H9 (cell line): ENCODE data around the gene ADCK2. TPM values are rescaled to one million over a fixed set of nuclear protein-coding genes. Genes with fewer than 3 reads are reported as not detected.

Source experiments
- DNase-seq: peaks from one replicate; pipeline ENCODE4 v3.0.0-alpha.2; 2017
- H2AFZ ChIP-seq: one replicate; pipeline ENCODE4 v1.6.1; 2013; ENCODE audit warnings: mild to moderate bottlenecking, low read length, control low read depth, moderate library complexity
- H2AK5ac ChIP-seq: 2 replicates; pipeline ENCODE4 v1.6.1; 2013; ENCODE audit warnings: low read length, control low read depth, mixed read lengths; ENCODE audit not compliant: insufficient read length
- H2BK120ac ChIP-seq: one replicate; pipeline ENCODE4 v1.6.1; 2013; ENCODE audit warnings: low read depth, mild to moderate bottlenecking, low read length, control low read depth, inconsistent platforms; ENCODE audit not compliant: poor library complexity, severe bottlenecking
- H2BK12ac ChIP-seq: 2 replicates; pipeline ENCODE4 v1.6.1; 2013; ENCODE audit warnings: low read length, control low read depth, mixed read lengths, low read depth; ENCODE audit not compliant: insufficient read length
- H2BK15ac ChIP-seq: 2 replicates; pipeline ENCODE4 v1.6.1; 2013; ENCODE audit warnings: low read depth, low read length, control low read depth
- H2BK20ac ChIP-seq: one replicate; pipeline ENCODE4 v1.6.1; 2013; ENCODE audit warnings: low read depth, mild to moderate bottlenecking, low read length, control low read depth, inconsistent platforms; ENCODE audit not compliant: poor library complexity, severe bottlenecking
- H2BK5ac ChIP-seq: 2 replicates; pipeline ENCODE4 v1.6.1; 2013; ENCODE audit warnings: low read length, control low read depth, mixed read lengths; ENCODE audit not compliant: insufficient read length
- H3K14ac ChIP-seq: 2 replicates; pipeline ENCODE4 v1.6.1; 2013; ENCODE audit warnings: low read length, control low read depth; ENCODE audit not compliant: insufficient read depth
- H3K18ac ChIP-seq: 2 replicates; pipeline ENCODE4 v1.6.1; 2013; ENCODE audit warnings: low read depth, mild to moderate bottlenecking, mixed read lengths, low read length, control low read depth; ENCODE audit not compliant: insufficient read length
- H3K23ac ChIP-seq: 2 replicates; pipeline ENCODE4 v1.6.1; 2013; ENCODE audit warnings: low read length, control low read depth, mixed read lengths, low read depth; ENCODE audit not compliant: insufficient read length
- H3K23me2 ChIP-seq: 2 replicates; pipeline ENCODE4 v1.6.1; 2013; ENCODE audit warnings: low read depth, mild to moderate bottlenecking, mixed read lengths, low read length, control low read depth; ENCODE audit not compliant: insufficient read length, poor library complexity, severe bottlenecking
- H3K27ac ChIP-seq: 2 replicates; pipeline ENCODE4 v1.5.1; 2013; ENCODE audit warnings: low read length, control low read depth, mixed read lengths, low read depth; ENCODE audit not compliant: insufficient read length
- H3K27me3 ChIP-seq: 2 replicates; pipeline ENCODE4 v1.6.1; 2013; ENCODE audit warnings: low read length, control low read depth, inconsistent platforms; ENCODE audit not compliant: insufficient read depth
- H3K4ac ChIP-seq: 2 replicates; pipeline ENCODE4 v1.6.1; 2013; ENCODE audit warnings: low read depth, mild to moderate bottlenecking, control low read depth, inconsistent platforms, low read length, moderate library complexity
- H3K4me1 ChIP-seq: 2 replicates; pipeline ENCODE4 v1.6.1; 2013; ENCODE audit warnings: low read length, control low read depth, inconsistent platforms; ENCODE audit not compliant: insufficient read depth
- H3K4me2 ChIP-seq: 2 replicates; pipeline ENCODE4 v1.6.1; 2013; ENCODE audit warnings: low read length, control low read depth, mixed read lengths; ENCODE audit not compliant: insufficient read length, insufficient read depth
- H3K56ac ChIP-seq: 2 replicates; pipeline ENCODE4 v1.6.1; 2013; ENCODE audit warnings: low read depth, mild to moderate bottlenecking, mixed read lengths, low read length, control low read depth; ENCODE audit not compliant: insufficient read length
- H3K79me1 ChIP-seq: 2 replicates; pipeline ENCODE4 v1.6.1; 2013; ENCODE audit warnings: low read depth, mild to moderate bottlenecking, moderate library complexity, low read length, control low read depth, inconsistent platforms; ENCODE audit not compliant: insufficient read depth, poor library complexity, severe bottlenecking
- H3K79me2 ChIP-seq: 2 replicates; pipeline ENCODE4 v1.6.1; 2013; ENCODE audit warnings: low read length, control low read depth, inconsistent platforms; ENCODE audit not compliant: insufficient read depth
- H3K9ac ChIP-seq: 2 replicates; pipeline ENCODE4 v1.6.1; 2013; ENCODE audit warnings: low read length, control low read depth, mixed read lengths; ENCODE audit not compliant: insufficient read length; ENCODE audit errors: extremely low read depth
- H3K9me3 ChIP-seq: one replicate; pipeline ENCODE4 v1.6.1; 2013; ENCODE audit warnings: low read depth, low read length, inconsistent platforms; ENCODE audit not compliant: control insufficient read depth
- H3T11ph ChIP-seq: one replicate; pipeline ENCODE4 v1.6.1; 2013; ENCODE audit warnings: mild to moderate bottlenecking, low read length, control low read depth, inconsistent platforms
- H4K20me1 ChIP-seq: one replicate; pipeline ENCODE4 v1.6.1; 2013; ENCODE audit not compliant: control insufficient read depth, insufficient read length, insufficient read depth
- H4K5ac ChIP-seq: 2 replicates; pipeline ENCODE4 v1.6.1; 2013; ENCODE audit warnings: low read depth, mild to moderate bottlenecking, mixed read lengths, low read length, control low read depth; ENCODE audit not compliant: insufficient read length
- H4K8ac ChIP-seq: replicated peaks from 2 replicates; pipeline ENCODE4 v1.6.1; 2013; ENCODE audit warnings: low read length, control low read depth, mixed read lengths, low read depth; ENCODE audit not compliant: insufficient read length
- H4K91ac ChIP-seq: 2 replicates; pipeline ENCODE4 v1.6.1; 2013; ENCODE audit warnings: low read depth, mild to moderate bottlenecking, moderate library complexity, mixed read lengths, low read length, control low read depth; ENCODE audit not compliant: insufficient read length
- H3K27ac Mint-ChIP-seq, 3 experiments: 2 replicates in 2 of 3; 3 replicates in 1 of 3; pipeline ENCODE4 v1.8.0; 2020 to 2021; ENCODE audit warnings: mixed read lengths in 3 of 3, mild to moderate bottlenecking in 1 of 3, moderate library complexity in 1 of 3
- H3K27me3 Mint-ChIP-seq: 2 replicates; pipeline ENCODE4 v1.8.0; 2021; ENCODE audit warnings: low read depth, mild to moderate bottlenecking, moderate library complexity, mixed read lengths
- H3K36me3 Mint-ChIP-seq, 3 experiments: 2 replicates in 2 of 3; 3 replicates in 1 of 3; pipeline ENCODE4 v1.8.0; 2020 to 2021; ENCODE audit warnings: low read depth in 3 of 3, mixed read lengths in 3 of 3; ENCODE audit not compliant: insufficient read depth in 1 of 3
- H3K4me1 Mint-ChIP-seq, 2 experiments: 2 replicates each; pipeline ENCODE4 v1.8.0; 2020; ENCODE audit warnings: mixed read lengths in 2 of 2
- H3K4me3 Mint-ChIP-seq, 2 experiments: 2 replicates in 1 of 2; 3 replicates in 1 of 2; pipeline ENCODE4 v1.8.0; 2020 to 2021; ENCODE audit warnings: mild to moderate bottlenecking in 2 of 2, mixed read lengths in 2 of 2, moderate library complexity in 1 of 2
- H3K9me3 Mint-ChIP-seq, 2 experiments: 2 replicates in 1 of 2; 3 replicates in 1 of 2; pipeline ENCODE4 v1.8.0; 2020; ENCODE audit warnings: mild to moderate bottlenecking in 2 of 2, mixed read lengths in 2 of 2, moderate library complexity in 1 of 2
- WGBS: extraction: QIAGEN DNeasy Blood & Tissue Kit; methylation state at CpG from one replicate; pipeline ENCODE4 v1.1.7; 2013; ENCODE audit warnings: missing lambda C conversion rate, low lambda C conversion rate, mixed read lengths; ENCODE audit not compliant: insufficient read length; ENCODE audit errors: extremely low coverage; 5-methylcytosine and 5-hydroxymethylcytosine counted together
- total RNA-seq: library from RNA; stranded (reverse); gene quantifications from 2 replicates; pipeline ENCODE4 v1.2.1, GENCODE V29; 2021
- TF ChIP-seq, protein P1 (sequence below): fragments of 200-600 bp; sonication (generic); conservative IDR thresholded peaks from 3 replicates; pipeline ENCODE4 v1.8.0; 2021; ENCODE audit warnings: antibody characterized with exemption, mild to moderate bottlenecking

ADCK2 gene
- total RNA-seq, 1 experiment from 2014 or later, result 12.4 TPM

DNA sequence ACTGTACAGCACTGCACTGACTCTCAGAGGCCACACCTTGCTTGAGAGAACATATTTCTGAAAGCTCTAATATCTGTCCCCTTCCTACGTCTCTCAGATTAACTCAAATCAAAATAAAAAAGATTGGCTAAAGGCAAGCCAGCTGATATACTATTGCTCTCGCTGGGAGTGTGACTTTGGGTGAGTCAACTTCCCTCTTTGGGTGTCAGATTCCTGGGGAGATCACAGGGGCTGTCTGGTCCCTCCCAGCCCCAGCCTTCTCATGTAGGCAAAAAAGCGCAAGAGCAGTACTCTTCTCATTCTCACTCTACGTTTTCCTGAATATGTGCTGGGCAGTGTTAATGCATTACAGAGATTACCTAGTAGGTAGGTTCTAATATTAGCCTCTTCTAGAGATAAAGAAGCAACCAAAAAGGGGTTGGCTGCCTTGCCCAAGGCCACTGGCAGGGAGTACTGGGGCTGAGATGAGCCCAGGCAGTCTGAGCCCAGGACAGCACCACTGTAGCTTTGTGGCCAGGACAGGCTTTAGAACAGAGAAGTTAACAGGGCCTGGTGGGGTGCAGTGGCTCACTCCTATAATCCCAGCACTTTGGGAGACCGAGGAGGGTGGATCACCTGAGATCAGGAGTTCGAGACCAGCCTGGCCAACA is 23.1 kb upstream of the ADCK2 start:
- Histone ChIP-seq H3K27me3 (no peaks in the 10 kb centered on the region), H3K79me1 (no peaks in the 10 kb centered on the region), H3K4me1 (no peaks in the 10 kb centered on the region; the same call in 1 of the 2 replicates), H3K23me2 (no peaks in the 10 kb centered on the region), H3T11ph (no peak overlapping the region), H3K18ac (no peak overlapping the region), H4K20me1 (no peaks in the 10 kb centered on the region), H2BK15ac (no peak overlapping the region), H4K91ac (no peak overlapping the region), H4K8ac (no peak overlapping the region), H3K9me3 (no peaks in the 10 kb centered on the region), H2BK120ac (no peak overlapping the region), H3K56ac (no peak overlapping the region), H3K4me2 (no peak overlapping the region), H3K9ac (no peak overlapping the region), H2AFZ (no peak overlapping the region), H3K79me2 (no peaks in the 10 kb centered on the region), H2BK12ac (no peak overlapping the region), H3K14ac (no peak overlapping the region), H3K27ac (no peak overlapping the region), H2BK5ac (no peak overlapping the region), H4K5ac (no peak overlapping the region), H2AK5ac (no peak overlapping the region), H3K4ac (no peak overlapping the region; the same call in 1 of the 2 replicates), H2BK20ac (no peak overlapping the region), H3K23ac (no peak overlapping the region)
- Mint-ChIP-seq H3K4me3 (no peak overlapping the region), H3K27me3 (peaks cover 10% of the 10 kb centered on the region), H3K9me3 (no peaks in the 10 kb centered on the region), H3K4me1 (peaks cover 11 to 12% of the 10 kb centered on the region in 2 experiments), H3K36me3 (no peaks in the 10 kb centered on the region), H3K27ac (no peak overlapping the region)
- TF ChIP-seq, protein P1, sequence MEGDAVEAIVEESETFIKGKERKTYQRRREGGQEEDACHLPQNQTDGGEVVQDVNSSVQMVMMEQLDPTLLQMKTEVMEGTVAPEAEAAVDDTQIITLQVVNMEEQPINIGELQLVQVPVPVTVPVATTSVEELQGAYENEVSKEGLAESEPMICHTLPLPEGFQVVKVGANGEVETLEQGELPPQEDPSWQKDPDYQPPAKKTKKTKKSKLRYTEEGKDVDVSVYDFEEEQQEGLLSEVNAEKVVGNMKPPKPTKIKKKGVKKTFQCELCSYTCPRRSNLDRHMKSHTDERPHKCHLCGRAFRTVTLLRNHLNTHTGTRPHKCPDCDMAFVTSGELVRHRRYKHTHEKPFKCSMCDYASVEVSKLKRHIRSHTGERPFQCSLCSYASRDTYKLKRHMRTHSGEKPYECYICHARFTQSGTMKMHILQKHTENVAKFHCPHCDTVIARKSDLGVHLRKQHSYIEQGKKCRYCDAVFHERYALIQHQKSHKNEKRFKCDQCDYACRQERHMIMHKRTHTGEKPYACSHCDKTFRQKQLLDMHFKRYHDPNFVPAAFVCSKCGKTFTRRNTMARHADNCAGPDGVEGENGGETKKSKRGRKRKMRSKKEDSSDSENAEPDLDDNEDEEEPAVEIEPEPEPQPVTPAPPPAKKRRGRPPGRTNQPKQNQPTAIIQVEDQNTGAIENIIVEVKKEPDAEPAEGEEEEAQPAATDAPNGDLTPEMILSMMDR, result no peak
- no peak for DNase-seq
- WGBS, result no CpG with 5 or more reads among the region's 6 CpGs
